Ishikawa (cell line): ENCODE results near the gene PTTG1IP.

Experiments used
- CEBPB ChIP-seq: IDR thresholded peaks from 2 replicates; pipeline ENCODE4 v1.6.1; 2012
- CREB1 ChIP-seq: IDR thresholded peaks from 2 replicates; pipeline ENCODE4 v1.6.1; 2012; ENCODE audit warnings: low read depth
- EGR1 ChIP-seq: IDR thresholded peaks from 2 replicates; pipeline ENCODE4 v1.6.1; 2012
- EP300 ChIP-seq: IDR thresholded peaks from 2 replicates; pipeline ENCODE4 v1.6.1; 2012; ENCODE audit warnings: borderline replicate concordance
- FOXM1 ChIP-seq: IDR thresholded peaks from 2 replicates; pipeline ENCODE4 v1.6.1; 2012; ENCODE audit warnings: low read depth, borderline replicate concordance
- MAX ChIP-seq: IDR thresholded peaks from 2 replicates; pipeline ENCODE4 v1.6.1; 2012
- NFIC ChIP-seq: IDR thresholded peaks from 2 replicates; pipeline ENCODE4 v1.6.1; 2012
- RAD21 ChIP-seq: IDR thresholded peaks from 2 replicates; pipeline ENCODE4 v1.6.1; 2012; ENCODE audit warnings: low read depth
- REST ChIP-seq: IDR thresholded peaks from 2 replicates; pipeline ENCODE4 v1.6.1; 2012; ENCODE audit warnings: low read depth, mild to moderate bottlenecking
- TAF1 ChIP-seq: IDR thresholded peaks from 2 replicates; pipeline ENCODE4 v1.6.1; 2012; ENCODE audit warnings: low read depth, mild to moderate bottlenecking
- TCF12 ChIP-seq: IDR thresholded peaks from 2 replicates; pipeline ENCODE4 v1.6.1; 2012; ENCODE audit warnings: low read depth
- TEAD4 ChIP-seq: IDR thresholded peaks from 2 replicates; pipeline ENCODE4 v1.6.1; 2012
- YY1 ChIP-seq: IDR thresholded peaks from 2 replicates; pipeline ENCODE4 v1.6.1; 2012; ENCODE audit warnings: low read depth
- ZBTB7A ChIP-seq: IDR thresholded peaks from 2 replicates; pipeline ENCODE4 v1.6.1; 2012; ENCODE audit warnings: low read depth
- TF ChIP-seq, protein P1 (sequence below): IDR thresholded peaks from 2 replicates; pipeline ENCODE4 v1.6.1; 2012

PTTG1IP gene

DNA sequence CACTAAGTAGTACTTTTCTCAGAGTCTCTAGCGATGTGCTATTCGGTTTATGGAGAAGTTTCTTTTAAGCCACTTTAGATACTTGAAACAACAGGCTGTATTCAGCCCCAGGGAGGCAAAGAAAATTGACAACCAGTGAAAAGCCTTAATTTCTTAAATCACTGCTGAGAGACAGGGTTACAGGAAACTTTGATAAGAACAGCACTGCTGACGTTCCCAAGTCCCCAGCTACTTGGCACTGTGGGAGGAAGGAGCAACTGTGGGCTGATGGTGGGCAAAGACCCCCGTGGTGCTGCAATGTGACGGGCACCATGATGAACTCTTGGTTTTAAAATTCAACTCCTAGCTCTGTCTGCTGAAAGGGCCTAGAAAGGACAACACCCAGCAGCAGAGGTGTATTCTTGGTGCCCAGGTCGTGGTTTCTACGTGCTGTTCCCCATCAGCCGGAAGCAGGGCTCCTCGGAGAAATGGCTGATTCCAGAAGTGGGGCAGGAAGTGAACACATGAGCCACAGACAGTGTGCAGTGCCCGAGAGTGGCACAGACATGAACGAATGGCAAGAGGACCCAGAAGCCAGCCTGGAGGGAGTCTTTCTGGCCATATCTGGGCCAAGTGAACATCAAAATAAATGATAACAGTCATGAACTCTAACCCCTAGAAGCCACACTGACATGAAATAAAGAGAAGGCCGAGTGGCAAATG lies 5.3 kb downstream of the PTTG1IP start:
- no peak for TF ChIP-seq TEAD4
- TF ChIP-seq CREB1 = no peak
- TF ChIP-seq TAF1 = no peak
- TF ChIP-seq CEBPB = no peak
- TF ChIP-seq NFIC = no peak
- no peak for TF ChIP-seq MAX
- TF ChIP-seq RAD21 = no peak
- no peak for TF ChIP-seq YY1

- TF ChIP-seq CEBPB (no peak), TCF12 (no peak), MAX (no peak), NFIC (no peak), REST (no peak)
Measured at GRCh38 chr21:44867464-44867863, 6.0 kb downstream of the PTTG1IP start.

GRCh38 chr21:44866780-44867179 lies 6.7 kb downstream of the PTTG1IP start:
- TF ChIP-seq RAD21 (no peak), EP300 (no peak), ZBTB7A (no peak), TAF1 (no peak), TEAD4 (no peak), CEBPB (no peak), EGR1 (no peak), YY1 (no peak), REST (no peak)

- TF ChIP-seq, protein P1, sequence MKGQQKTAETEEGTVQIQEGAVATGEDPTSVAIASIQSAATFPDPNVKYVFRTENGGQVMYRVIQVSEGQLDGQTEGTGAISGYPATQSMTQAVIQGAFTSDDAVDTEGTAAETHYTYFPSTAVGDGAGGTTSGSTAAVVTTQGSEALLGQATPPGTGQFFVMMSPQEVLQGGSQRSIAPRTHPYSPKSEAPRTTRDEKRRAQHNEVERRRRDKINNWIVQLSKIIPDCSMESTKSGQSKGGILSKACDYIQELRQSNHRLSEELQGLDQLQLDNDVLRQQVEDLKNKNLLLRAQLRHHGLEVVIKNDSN = no peak
- no peak for TF ChIP-seq CREB1
- TF ChIP-seq ZBTB7A = no peak
- no peak for TF ChIP-seq YY1
- no peak for TF ChIP-seq TAF1
Measured at GRCh38 chr21:44865561-44866280, 7.8 kb downstream of the PTTG1IP start.

DNA sequence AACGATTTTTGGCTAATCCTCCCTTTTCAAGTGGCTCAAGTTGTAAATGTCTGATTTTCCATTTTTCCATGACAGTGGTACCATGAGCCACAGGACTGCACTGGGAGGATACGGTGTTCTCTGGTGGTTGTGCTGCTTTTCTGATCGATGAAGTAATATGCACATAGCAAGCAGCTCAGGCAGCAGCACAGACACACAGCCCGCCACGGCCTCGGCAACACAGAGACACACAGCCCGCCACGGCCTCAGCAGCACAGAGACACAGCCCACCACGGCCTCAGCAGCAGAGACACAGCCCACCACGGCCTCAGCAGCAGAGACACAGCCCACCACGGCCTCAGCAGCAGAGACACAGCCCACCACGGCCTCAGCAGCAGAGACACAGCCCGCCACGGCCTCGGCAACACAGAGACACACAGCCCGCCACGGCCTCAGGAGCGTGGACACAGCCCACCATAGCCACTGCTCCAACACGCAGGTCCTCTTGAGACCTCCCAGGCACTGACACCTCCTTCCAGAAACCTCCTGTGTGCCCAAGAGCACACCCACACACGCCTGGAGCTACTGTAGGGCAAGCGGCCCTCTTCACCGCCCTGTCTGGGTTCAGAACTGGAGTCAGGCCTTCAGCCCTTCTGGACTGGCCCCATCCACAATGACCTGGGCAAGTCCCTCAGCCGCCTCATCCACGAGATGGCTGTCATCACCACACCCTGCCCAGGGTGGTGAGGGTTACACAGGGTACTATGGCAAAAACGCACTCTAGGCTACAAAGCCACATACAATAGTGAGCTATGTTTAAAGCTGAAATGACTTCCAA lies 10.4 kb downstream of the PTTG1IP start:
- TF ChIP-seq EGR1 (no peak), TEAD4 (no peak), EP300 (no peak), CEBPB (no peak), RAD21 (no peak), REST (no peak), TCF12 (no peak), CREB1 (no peak), MAX (no peak), FOXM1 (no peak), YY1 (no peak), NFIC (no peak), ZBTB7A (no peak), TAF1 (no peak)
- TF ChIP-seq, protein P1 = no peak
